Measurements from ENCODE around the gene COL8A2. TPM values are rescaled to one million over a fixed set of nuclear protein-coding genes. Genes with fewer than 3 reads are reported as not detected.

The COL8A2 gene
- total and polyA plus RNA-seq, 2 of the 4 experiments (the other 2 are of a cell fraction), result 0.54 to 1.1 TPM

- Histone ChIP-seq H2AFZ (replicated peaks; ENCODE audit: low read length, poor library complexity) (peak within 1 kb of the TSS; percentile 96), H3K18ac (ENCODE audit: low read depth, low read length) (peak within 1 kb of the TSS; percentile 62), H3K27me3 (ENCODE audit: control insufficient read depth, insufficient read depth, low read length) (no peaks in the 10 kb centered on the region), H3K23ac (ENCODE audit: low read depth, low read length) (peak within 1 kb of the TSS; percentile 86), H3K9me3 (ENCODE audit: control insufficient read depth, insufficient read depth, low read length) (no peaks in the 10 kb centered on the region), H3K27ac (ENCODE audit: insufficient read depth, low read length) (peak within 1 kb of the TSS; percentile 97), H2BK15ac (ENCODE audit: low read depth, low read length) (peak within 1 kb of the TSS; percentile 87), H4K20me1 (ENCODE audit: insufficient read depth, low read length) (peaks cover 8% of the 10 kb centered on the region; the same call in 1 of the 2 replicates), H2BK120ac (ENCODE audit: low read depth, low read length) (peak within 1 kb of the TSS; percentile 88), H3K4ac (ENCODE audit: low read depth, low read length) (peak within 1 kb of the TSS; percentile 98), H2BK5ac (ENCODE audit: low read depth, low read length, poor library complexity, severe bottlenecking) (peak within 1 kb of the TSS; percentile 99), H4K91ac (ENCODE audit: insufficient read depth, low read depth, low read length) (peak within 1 kb of the TSS; percentile 97), H3K4me3 (ENCODE audit: insufficient read depth, low read depth, low read length) (peak within 1 kb of the TSS; percentile 67), H3K4me1 (ENCODE audit: control insufficient read depth, insufficient read depth, low read length) (peaks cover 17% of the 10 kb centered on the region), H3K14ac (replicated peaks; ENCODE audit: low read depth, low read length) (peak within 1 kb of the TSS; percentile 97), H3K56ac (ENCODE audit: extremely low read depth, insufficient read depth, low read length) (peak within 1 kb of the TSS; percentile 95), H4K5ac (ENCODE audit: low read depth, low read length) (peak within 1 kb of the TSS; percentile 70), H2BK20ac (ENCODE audit: low read depth, low read length) (peak within 1 kb of the TSS; percentile 71), H3K9me1 (ENCODE audit: insufficient read depth, low read length) (peaks cover 16% of the 10 kb centered on the region), H3K4me2 (ENCODE audit: low read depth, low read length) (peak within 1 kb of the TSS; percentile 96), H3K36me3 (ENCODE audit: control insufficient read depth, insufficient read depth, low read length) (peaks cover 2% of the 10 kb centered on the region; the same call in 1 of the 2 replicates), H3K79me1 (ENCODE audit: low read depth in 1 of 2, low read length in 2 of 2) (peaks cover 13 to 50% of the 10 kb centered on the region in 2 experiments; a peak in 3 of 4 replicates), H3K9ac (ENCODE audit: low read depth, low read length) (peak within 1 kb of the TSS; percentile 74), H4K8ac (ENCODE audit: low read depth in 2 of 2, low read length in 2 of 2) (peak within 1 kb of the TSS; percentile 87 to 96), H2AK9ac (replicated peaks; ENCODE audit: low read depth, low read length, poor library complexity) (peak within 1 kb of the TSS; percentile 99), H2AK5ac (ENCODE audit: low read depth, low read length) (peak within 1 kb of the TSS; percentile 99)
- WGBS, 2 experiments (ENCODE audit: extremely low coverage in 2 of 2, insufficient read length in 1 of 2), result 0% methylated on average over 43 of the region's 62 CpGs; no CpG with 5 or more reads in 1 of the 2 experiments
- intact Hi-C loops (cut with micrococcal nuclease) (loop anchor here (1.0 to 2.0 kb wide), 5 partner anchors 39 to 271 kb away; partner anchors contain the start of gene THRAP3), in situ Hi-C loops (cut with MboI; ENCODE audit: low sequenced_read_pairs) (no loop called here), dilution Hi-C loops (cut with HindIII; ENCODE audit: low sequenced_read_pairs, unreplicated experiment) (no loop called here)
- BruUV-seq (replicated peaks), result no TSS peak
- DNase-seq (peak; percentile 100), ATAC-seq (ENCODE audit: low read depth) (peak; percentile 90)
- ChIA-PET POLR2A (ENCODE audit: unreplicated experiment) (interaction anchor here (0.6 to 1.6 kb wide), 5 partner anchors 12 to 242 kb away, joined by 3 to 9 read pairs (median 5); no protein-coding TSS in a partner anchor), CTCF (interaction anchor here (0.6 to 2.6 kb wide), 28 partner anchors 9 to 239 kb away, joined by 3 to 31 read pairs (median 4); partner anchors contain the start of gene THRAP3)
- peak; percentile 48 for TF ChIP-seq MAZ (IDR thresholded peaks at IDR 0.05; ENCODE audit: borderline replicate concordance, low read depth, low read length)
- peak; percentile 45; the same call in 1 of the 2 replicates for TF ChIP-seq MXI1 (IDR thresholded peaks at IDR 0.05; ENCODE audit: borderline replicate concordance, low read depth, low read length)
- TF ChIP-seq BHLHE40 (IDR thresholded peaks at IDR 0.05; ENCODE audit: low read depth, low read length), result no peak
- TF ChIP-seq CEBPB (IDR thresholded peaks at IDR 0.05; ENCODE audit: low read depth, low read length), result 0 out of 2 replicates have a peak, but pooled peaks have one; percentile 29
- TF ChIP-seq, protein P1, sequence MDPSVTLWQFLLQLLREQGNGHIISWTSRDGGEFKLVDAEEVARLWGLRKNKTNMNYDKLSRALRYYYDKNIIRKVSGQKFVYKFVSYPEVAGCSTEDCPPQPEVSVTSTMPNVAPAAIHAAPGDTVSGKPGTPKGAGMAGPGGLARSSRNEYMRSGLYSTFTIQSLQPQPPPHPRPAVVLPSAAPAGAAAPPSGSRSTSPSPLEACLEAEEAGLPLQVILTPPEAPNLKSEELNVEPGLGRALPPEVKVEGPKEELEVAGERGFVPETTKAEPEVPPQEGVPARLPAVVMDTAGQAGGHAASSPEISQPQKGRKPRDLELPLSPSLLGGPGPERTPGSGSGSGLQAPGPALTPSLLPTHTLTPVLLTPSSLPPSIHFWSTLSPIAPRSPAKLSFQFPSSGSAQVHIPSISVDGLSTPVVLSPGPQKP (IDR thresholded peaks at IDR 0.05; ENCODE audit: borderline replicate concordance, low read depth, low read length), result no peak
- peak; percentile 84 for TF ChIP-seq FOS (IDR thresholded peaks at IDR 0.05; ENCODE audit: low read depth, low read length)
- peak; percentile 94 for TF ChIP-seq SMC3 (IDR thresholded peaks at IDR 0.05; ENCODE audit: low read depth, low read length)
- no peak for TF ChIP-seq RFX5 (IDR thresholded peaks at IDR 0.05; ENCODE audit: low read depth, low read length)
- TF ChIP-seq, protein P2, sequence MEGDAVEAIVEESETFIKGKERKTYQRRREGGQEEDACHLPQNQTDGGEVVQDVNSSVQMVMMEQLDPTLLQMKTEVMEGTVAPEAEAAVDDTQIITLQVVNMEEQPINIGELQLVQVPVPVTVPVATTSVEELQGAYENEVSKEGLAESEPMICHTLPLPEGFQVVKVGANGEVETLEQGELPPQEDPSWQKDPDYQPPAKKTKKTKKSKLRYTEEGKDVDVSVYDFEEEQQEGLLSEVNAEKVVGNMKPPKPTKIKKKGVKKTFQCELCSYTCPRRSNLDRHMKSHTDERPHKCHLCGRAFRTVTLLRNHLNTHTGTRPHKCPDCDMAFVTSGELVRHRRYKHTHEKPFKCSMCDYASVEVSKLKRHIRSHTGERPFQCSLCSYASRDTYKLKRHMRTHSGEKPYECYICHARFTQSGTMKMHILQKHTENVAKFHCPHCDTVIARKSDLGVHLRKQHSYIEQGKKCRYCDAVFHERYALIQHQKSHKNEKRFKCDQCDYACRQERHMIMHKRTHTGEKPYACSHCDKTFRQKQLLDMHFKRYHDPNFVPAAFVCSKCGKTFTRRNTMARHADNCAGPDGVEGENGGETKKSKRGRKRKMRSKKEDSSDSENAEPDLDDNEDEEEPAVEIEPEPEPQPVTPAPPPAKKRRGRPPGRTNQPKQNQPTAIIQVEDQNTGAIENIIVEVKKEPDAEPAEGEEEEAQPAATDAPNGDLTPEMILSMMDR (conservative IDR thresholded peaks at IDR 0.05; ENCODE audit: low read depth, low read length), result peak; percentile 99
- TF ChIP-seq MAFK (IDR thresholded peaks at IDR 0.05; ENCODE audit: low read depth, low read length), result 0 out of 2 replicates have a peak, but pooled peaks have one; percentile 4
- TF ChIP-seq, protein P3, sequence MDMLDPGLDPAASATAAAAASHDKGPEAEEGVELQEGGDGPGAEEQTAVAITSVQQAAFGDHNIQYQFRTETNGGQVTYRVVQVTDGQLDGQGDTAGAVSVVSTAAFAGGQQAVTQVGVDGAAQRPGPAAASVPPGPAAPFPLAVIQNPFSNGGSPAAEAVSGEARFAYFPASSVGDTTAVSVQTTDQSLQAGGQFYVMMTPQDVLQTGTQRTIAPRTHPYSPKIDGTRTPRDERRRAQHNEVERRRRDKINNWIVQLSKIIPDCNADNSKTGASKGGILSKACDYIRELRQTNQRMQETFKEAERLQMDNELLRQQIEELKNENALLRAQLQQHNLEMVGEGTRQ (IDR thresholded peaks at IDR 0.05; ENCODE audit: low read depth, low read length), result peak; percentile 69
- TF ChIP-seq POLR2A (IDR thresholded peaks at IDR 0.05; ENCODE audit: low read depth, low read length), result peak; percentile 80
- peak; percentile 97 for TF ChIP-seq RAD21 (IDR thresholded peaks at IDR 0.05; ENCODE audit: low read length)
Measured at GRCh38 chr1:36149237-36149972, 24.4 kb upstream of the COL8A2 start, which contains the start of gene TRAPPC3. Gene TRAPPC3, minus strand, starts transcription at chr1:36149486. Its CDS starts 108 bp downstream, at chr1:36149378.
